A673 (cell line): Measurements from ENCODE around the gene COL4A1. TPM values are rescaled to one million over a fixed set of nuclear protein-coding genes. Genes with fewer than 3 reads are reported as not detected.

Experiments
- BruUV-seq: library from RNA; stranded (reverse); fragments of 400-500 nt; replicated peaks from 2 replicates; lab custom pipeline; 2021; lab: Mats Ljungman, UMichigan
- CTCF ChIA-PET: fragments of 300-600 bp; sonication (Branson Sonifier 250); formaldehyde crosslinking; loops from one replicate; lab custom pipeline; 2022; ENCODE audit warnings: antibody characterized with exemption; lab: Charles Lee
- POLR2A ChIA-PET: fragments of 300-600 bp; sonication (Branson Sonifier 250); formaldehyde crosslinking; loops from one replicate; lab custom pipeline; 2022; ENCODE audit warnings: antibody characterized with exemption; ENCODE audit not compliant: low non-redundant PET; lab: Charles Lee
- DNase-seq: peaks from one replicate; pipeline ENCODE4 v3.0.0-alpha.2; 2015; ENCODE audit warnings: low spot score
- H3K27ac ChIP-seq: fragments of 200-600 bp; sonication (generic); 2 replicates; pipeline ENCODE4 v1.5.1; 2016; ENCODE audit warnings: mixed run types, low read depth, mild to moderate bottlenecking, mixed read lengths, antibody characterized with exemption, low read length; ENCODE audit not compliant: poor library complexity, severe bottlenecking
- H3K27me3 ChIP-seq: fragments of 200-600 bp; sonication (generic); replicated peaks from 2 replicates; pipeline ENCODE4 v1.6.1; 2017; ENCODE audit warnings: mixed run types, low read depth, mild to moderate bottlenecking, mixed read lengths, antibody characterized with exemption, low read length; ENCODE audit not compliant: insufficient read depth, poor library complexity
- H3K36me3 ChIP-seq: fragments of 200-600 bp; sonication (generic); 2 replicates; pipeline ENCODE4 v1.6.1; 2016; ENCODE audit warnings: mixed run types, mild to moderate bottlenecking, mixed read lengths, antibody characterized with exemption, low read length; ENCODE audit not compliant: insufficient read depth, poor library complexity, severe bottlenecking
- H3K4me1 ChIP-seq: fragments of 200-600 bp; sonication (generic); 2 replicates; pipeline ENCODE4 v1.6.1; 2017; ENCODE audit warnings: mixed run types, mild to moderate bottlenecking, mixed read lengths, antibody characterized with exemption, low read length; ENCODE audit not compliant: insufficient read depth, poor library complexity, severe bottlenecking
- H3K4me3 ChIP-seq: fragments of 200-600 bp; sonication (generic); 2 replicates; pipeline ENCODE4 v1.5.1; 2016; ENCODE audit warnings: low read depth, mixed run types, mild to moderate bottlenecking, mixed read lengths, low read length; ENCODE audit not compliant: poor library complexity, severe bottlenecking
- H3K9me3 ChIP-seq: fragments of 200-600 bp; sonication (generic); 2 replicates; pipeline ENCODE4 v1.6.1; 2016; ENCODE audit warnings: mixed run types, low read depth, mild to moderate bottlenecking, mixed read lengths, antibody characterized with exemption, low read length; ENCODE audit not compliant: poor library complexity, severe bottlenecking
- EZH2 ChIP-seq: fragments of 200-600 bp; sonication (generic); IDR thresholded peaks from 2 replicates; pipeline ENCODE4 v1.6.1; 2017; ENCODE audit warnings: borderline replicate concordance, low read depth, mild to moderate bottlenecking, mixed read lengths, antibody characterized with exemption, low read length; ENCODE audit not compliant: poor library complexity, severe bottlenecking
- intact Hi-C: fragments of 100-400 bp; cut with micrococcal nuclease; formaldehyde crosslinking; loops from one replicate; pipeline ENCODE4 v1.10.0; 2022; ENCODE audit not compliant: unreplicated experiment
- total RNA-seq: library from RNA; stranded (reverse); gene quantifications from 2 replicates; pipeline ENCODE4 v1.2.3, GENCODE V29; 2021
- TF ChIP-seq, protein P1 (sequence below): fragments of 300-800, 200-600 bp; sonication (generic); conservative IDR thresholded peaks from 2 replicates; pipeline ENCODE4 v1.5.1; 2017; ENCODE audit warnings: low read depth, mild to moderate bottlenecking, antibody characterized with exemption, low read length, moderate library complexity, mixed read lengths

COL4A1 gene
- total RNA-seq, 1 experiment from 2014 or later: 83.9 TPM

GRCh38 chr13:110349239-110349638 lies 42.3 kb upstream of the COL4A1 start:
- POLR2A ChIA-PET: no interaction called here
- TF ChIP-seq, protein P1, sequence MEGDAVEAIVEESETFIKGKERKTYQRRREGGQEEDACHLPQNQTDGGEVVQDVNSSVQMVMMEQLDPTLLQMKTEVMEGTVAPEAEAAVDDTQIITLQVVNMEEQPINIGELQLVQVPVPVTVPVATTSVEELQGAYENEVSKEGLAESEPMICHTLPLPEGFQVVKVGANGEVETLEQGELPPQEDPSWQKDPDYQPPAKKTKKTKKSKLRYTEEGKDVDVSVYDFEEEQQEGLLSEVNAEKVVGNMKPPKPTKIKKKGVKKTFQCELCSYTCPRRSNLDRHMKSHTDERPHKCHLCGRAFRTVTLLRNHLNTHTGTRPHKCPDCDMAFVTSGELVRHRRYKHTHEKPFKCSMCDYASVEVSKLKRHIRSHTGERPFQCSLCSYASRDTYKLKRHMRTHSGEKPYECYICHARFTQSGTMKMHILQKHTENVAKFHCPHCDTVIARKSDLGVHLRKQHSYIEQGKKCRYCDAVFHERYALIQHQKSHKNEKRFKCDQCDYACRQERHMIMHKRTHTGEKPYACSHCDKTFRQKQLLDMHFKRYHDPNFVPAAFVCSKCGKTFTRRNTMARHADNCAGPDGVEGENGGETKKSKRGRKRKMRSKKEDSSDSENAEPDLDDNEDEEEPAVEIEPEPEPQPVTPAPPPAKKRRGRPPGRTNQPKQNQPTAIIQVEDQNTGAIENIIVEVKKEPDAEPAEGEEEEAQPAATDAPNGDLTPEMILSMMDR: no peak
- TF ChIP-seq EZH2: no peak
- Histone ChIP-seq H3K4me3 (no peak overlapping the region), H3K27me3 (no peaks in the 10 kb centered on the region), H3K27ac (no peak overlapping the region), H3K36me3 (no peaks in the 10 kb centered on the region), H3K4me1 (peaks cover 4% of the 10 kb centered on the region), H3K9me3 (no peaks in the 10 kb centered on the region)
- no peak for DNase-seq
- CTCF ChIA-PET: no interaction called here
- intact Hi-C loops: no loop called here
- BruUV-seq: no TSS peak

DNA sequence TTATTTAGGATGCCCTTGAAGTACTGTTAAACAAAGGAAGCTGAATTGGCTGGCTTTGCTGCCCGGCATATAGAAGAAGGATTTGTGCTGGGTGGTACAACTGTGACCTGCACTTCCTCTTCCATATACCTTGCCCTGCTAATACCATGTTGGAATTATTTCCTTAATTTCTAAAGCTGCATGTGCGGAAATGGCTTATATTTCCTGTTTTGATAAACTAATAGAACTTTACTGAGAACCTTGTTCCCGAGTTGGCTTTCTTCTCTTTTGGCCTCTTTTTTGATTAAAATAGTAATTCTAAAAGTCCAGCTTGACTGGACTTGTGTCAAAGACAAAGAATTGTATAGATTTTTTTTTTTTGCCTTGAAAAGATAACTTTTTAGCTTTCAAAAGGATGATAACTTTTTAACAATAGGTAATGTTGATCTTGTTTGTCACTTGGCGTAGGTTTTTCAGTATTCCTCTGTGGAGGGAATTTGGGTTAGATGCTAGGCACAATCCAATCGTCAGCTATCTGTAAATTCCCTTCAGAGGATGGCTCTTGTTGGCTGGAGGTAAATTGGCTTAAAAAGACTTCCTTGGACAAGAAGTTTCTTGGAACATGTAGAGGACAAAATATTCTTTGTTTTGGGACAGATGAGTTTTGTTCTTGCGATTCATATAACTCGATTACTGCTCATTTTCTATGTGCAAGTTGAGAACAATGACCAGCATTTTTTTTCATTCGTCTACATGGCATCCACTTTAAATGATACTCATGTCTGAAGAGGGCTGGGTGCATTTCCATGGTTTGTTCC lies 41.5 kb upstream of the COL4A1 start:
- DNase-seq: no peak
- intact Hi-C loops: no loop called here
- H3K36me3 ChIP-seq: no peaks in the 10 kb centered on the region
- ChIA-PET POLR2A (no interaction called here), CTCF (no interaction called here)
- no TSS peak for BruUV-seq
- no peaks in the 10 kb centered on the region for H3K9me3 ChIP-seq
- H3K4me3 ChIP-seq: no peak overlapping the region
- H3K4me1 ChIP-seq: peaks cover 4% of the 10 kb centered on the region
- no peak for TF ChIP-seq EZH2
- TF ChIP-seq, protein P1: no peak
- no peaks in the 10 kb centered on the region for H3K27me3 ChIP-seq
- H3K27ac ChIP-seq: peak overlapping the region; percentile 11

GRCh38 chr13:110347535-110348308 lies 40.8 kb upstream of the COL4A1 start:
- H3K27me3 ChIP-seq: no peaks in the 10 kb centered on the region
- no peaks in the 10 kb centered on the region for H3K36me3 ChIP-seq
- ChIA-PET CTCF (no interaction called here), POLR2A (no interaction called here)
- no peaks in the 10 kb centered on the region for H3K9me3 ChIP-seq
- H3K4me3 ChIP-seq: no peak overlapping the region
- BruUV-seq: no TSS peak
- DNase-seq: peak; percentile 48
- intact Hi-C loops: no loop called here
- TF ChIP-seq EZH2: no peak
- TF ChIP-seq, protein P1: no peak
- H3K4me1 ChIP-seq: peaks cover 4% of the 10 kb centered on the region
- H3K27ac ChIP-seq: peak overlapping the region; percentile 11
